ACC112 (cell line): ENCODE data around the gene KCNMA1.

Experiments used
- H2AFZ ChIP-seq: fragments of 200-600 bp; sonication (generic); one replicate; pipeline ENCODE4 v1.6.0; 2017; ENCODE audit warnings: antibody characterized with exemption, low read length; ENCODE audit not compliant: unreplicated experiment
- H3K27ac ChIP-seq: fragments of 200-600 bp; sonication (generic); 2 replicates; pipeline ENCODE4 v1.5.1; 2014; ENCODE audit warnings: low read depth, mild to moderate bottlenecking, antibody characterized with exemption, low read length, moderate library complexity
- H3K27me3 ChIP-seq: fragments of 200-600 bp; sonication (generic); 2 replicates; pipeline ENCODE4 v1.6.1; 2014; ENCODE audit warnings: mild to moderate bottlenecking, antibody characterized with exemption, low read length, moderate library complexity, mixed read lengths; ENCODE audit not compliant: insufficient read depth
- H3K36me3 ChIP-seq: fragments of 200-600 bp; sonication (generic); 2 replicates; pipeline ENCODE4 v1.6.1; 2016; ENCODE audit warnings: mild to moderate bottlenecking, antibody characterized with exemption, low read length, moderate library complexity, mixed read lengths; ENCODE audit not compliant: insufficient read depth
- H3K4me1 ChIP-seq: fragments of 200-600 bp; sonication (generic); one replicate; pipeline ENCODE4 v1.6.1; 2016; ENCODE audit warnings: low read length, mixed read lengths; ENCODE audit not compliant: insufficient read depth, unreplicated experiment, control insufficient read depth
- H3K4me3 ChIP-seq: fragments of 200-600 bp; sonication (generic); 2 replicates; pipeline ENCODE4 v1.5.1; 2014; ENCODE audit warnings: mild to moderate bottlenecking, low read depth, low read length
- H3K79me2 ChIP-seq: fragments of 200-600 bp; sonication (generic); one replicate; pipeline ENCODE4 v1.6.0; 2016; ENCODE audit warnings: low read length; ENCODE audit not compliant: control insufficient read depth, unreplicated experiment, insufficient read depth

KCNMA1 gene

DNA sequence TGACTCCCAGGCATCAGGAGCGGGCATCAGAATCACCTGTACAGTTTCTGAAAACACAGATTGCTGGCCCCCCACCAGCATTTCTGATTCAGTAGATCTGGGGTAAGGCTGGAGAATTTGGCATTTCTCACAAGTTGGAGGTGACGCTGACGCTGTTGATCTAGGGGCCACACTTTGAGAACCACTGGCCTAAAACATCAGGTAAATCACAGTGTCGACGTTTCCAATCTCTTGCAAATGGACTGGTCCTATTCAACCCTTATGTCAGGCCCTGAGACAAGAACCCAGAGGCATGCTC, 564.0 kb downstream of the KCNMA1 start:
- no peaks in the 10 kb centered on the region for H3K4me1 ChIP-seq
- no peak overlapping the region for H3K27ac ChIP-seq
- H3K27me3 ChIP-seq: no peaks in the 10 kb centered on the region
- no peak overlapping the region for H2AFZ ChIP-seq
- H3K36me3 ChIP-seq: no peaks in the 10 kb centered on the region
- no peak overlapping the region for H3K4me3 ChIP-seq
- H3K79me2 ChIP-seq: no peaks in the 10 kb centered on the region

DNA sequence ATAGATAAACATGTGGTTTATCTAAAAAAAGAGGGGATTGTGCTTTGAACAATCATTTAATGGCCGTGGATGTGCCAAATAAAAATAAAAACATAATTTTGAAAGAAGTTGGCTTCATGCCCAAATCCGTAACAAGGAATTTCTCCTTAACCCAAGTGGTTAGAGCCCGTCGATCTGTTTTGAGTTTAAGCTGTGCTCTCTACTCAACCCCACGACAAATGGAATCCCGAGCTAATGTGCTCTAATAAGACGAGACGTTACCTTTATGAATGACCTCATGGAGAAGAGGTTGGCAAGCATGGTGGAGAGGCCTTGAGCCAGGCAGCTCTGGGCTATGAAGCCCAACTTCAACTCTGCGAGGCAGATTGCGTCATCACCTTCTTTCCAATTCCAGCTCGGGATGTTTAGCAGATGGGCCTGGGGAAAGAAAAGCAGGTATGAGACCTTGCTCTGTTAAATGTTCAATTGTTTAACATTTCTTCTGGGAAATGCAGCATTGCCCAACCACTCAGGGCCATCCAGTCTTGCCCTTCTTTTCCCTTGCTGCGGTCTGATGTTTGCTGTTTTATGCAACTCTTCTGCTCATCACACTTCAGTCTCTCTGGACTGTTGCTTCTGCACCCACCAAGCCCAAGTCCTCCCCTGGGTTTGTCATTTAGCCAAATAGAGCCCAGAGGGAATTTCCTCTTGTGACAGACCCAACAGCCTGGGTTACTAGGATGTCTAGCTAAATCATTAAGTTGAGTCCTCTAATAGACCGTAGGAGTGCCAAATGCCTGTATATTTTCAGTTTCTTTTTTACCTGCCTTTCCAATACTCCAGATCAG, 564.6 kb downstream of the KCNMA1 start:
- Histone ChIP-seq H2AFZ (no peak overlapping the region), H3K27ac (no peak overlapping the region), H3K4me1 (no peaks in the 10 kb centered on the region), H3K36me3 (no peaks in the 10 kb centered on the region), H3K27me3 (no peaks in the 10 kb centered on the region), H3K79me2 (no peaks in the 10 kb centered on the region), H3K4me3 (no peak overlapping the region)

DNA sequence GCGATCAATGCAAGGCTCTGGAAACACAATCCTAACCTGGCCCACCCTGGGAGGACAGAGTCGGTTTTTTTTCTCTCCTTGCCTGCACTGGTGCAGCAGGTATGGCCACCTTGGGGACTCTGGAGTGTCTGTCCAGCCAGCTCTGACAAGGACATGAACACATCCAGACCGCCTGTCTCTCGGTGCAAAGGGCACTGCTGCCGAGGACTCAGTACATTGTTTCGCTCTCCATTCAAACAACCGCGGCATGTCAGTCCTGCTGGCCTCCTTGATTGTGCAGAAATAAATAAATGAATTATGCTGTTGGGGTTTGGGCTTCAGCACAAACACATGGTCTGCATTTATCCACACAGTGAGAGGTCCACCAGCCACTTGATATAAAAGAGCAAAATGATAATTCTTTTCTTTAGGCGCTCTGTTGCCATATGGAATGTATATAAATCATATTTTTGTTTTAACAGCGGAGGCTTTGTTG, 565.2 kb downstream of the KCNMA1 start:
- H3K27ac ChIP-seq: no peak overlapping the region
- no peaks in the 10 kb centered on the region for H3K79me2 ChIP-seq
- H3K36me3 ChIP-seq: no peaks in the 10 kb centered on the region
- H3K4me1 ChIP-seq: no peaks in the 10 kb centered on the region
- H3K4me3 ChIP-seq: no peak overlapping the region
- H3K27me3 ChIP-seq: no peaks in the 10 kb centered on the region
- H2AFZ ChIP-seq: no peak overlapping the region

DNA sequence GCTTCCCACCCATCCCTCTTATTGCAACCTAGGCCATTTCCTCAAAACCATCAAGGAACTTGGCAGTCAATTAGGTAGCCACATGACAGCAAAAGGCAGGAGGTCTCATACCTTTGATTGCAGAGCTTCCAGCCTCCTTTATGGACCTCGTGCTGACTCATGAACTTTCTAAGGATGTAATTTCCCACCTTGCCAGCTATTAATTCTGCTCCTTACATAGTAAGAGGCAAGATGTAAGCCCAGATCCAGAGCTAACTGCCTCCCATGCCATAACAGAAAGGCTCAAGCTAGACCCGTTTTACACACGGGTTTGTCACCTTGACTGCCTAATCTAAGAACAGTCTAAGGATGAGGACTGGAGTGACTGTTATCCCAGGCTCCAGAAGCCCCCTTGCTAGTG, 565.7 kb downstream of the KCNMA1 start:
- no peak overlapping the region for H2AFZ ChIP-seq
- no peak overlapping the region for H3K27ac ChIP-seq
- H3K79me2 ChIP-seq: no peaks in the 10 kb centered on the region
- no peaks in the 10 kb centered on the region for H3K27me3 ChIP-seq
- H3K4me3 ChIP-seq: no peak overlapping the region
- no peaks in the 10 kb centered on the region for H3K4me1 ChIP-seq
- H3K36me3 ChIP-seq: no peaks in the 10 kb centered on the region

DNA sequence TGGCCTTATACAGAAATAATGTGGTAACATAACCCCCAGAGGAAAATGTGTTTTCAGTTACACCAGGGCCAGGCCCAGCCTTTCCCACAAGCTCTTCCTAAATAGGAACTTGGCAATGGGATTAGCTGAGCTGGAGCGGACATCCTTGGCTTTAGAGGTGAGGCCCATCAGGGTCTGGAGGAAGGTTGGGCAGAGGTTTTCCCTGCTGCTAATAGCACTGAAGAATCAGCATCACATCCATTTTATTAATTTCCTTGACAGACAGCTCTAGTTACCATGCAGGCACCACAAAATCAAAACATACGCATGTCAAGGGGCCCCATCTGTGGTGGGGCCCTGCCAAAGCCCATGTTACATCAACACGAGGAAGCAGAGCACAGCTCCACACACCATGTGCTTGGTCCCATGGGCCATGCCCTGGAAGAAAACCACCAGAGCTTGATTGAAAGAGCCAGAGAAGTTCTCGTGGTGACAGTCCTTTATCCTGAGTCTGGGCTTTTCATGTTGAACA, 566.6 kb downstream of the KCNMA1 start:
- no peak overlapping the region for H2AFZ ChIP-seq
- no peaks in the 10 kb centered on the region for H3K27me3 ChIP-seq
- no peaks in the 10 kb centered on the region for H3K79me2 ChIP-seq
- no peaks in the 10 kb centered on the region for H3K4me1 ChIP-seq
- no peak overlapping the region for H3K4me3 ChIP-seq
- no peaks in the 10 kb centered on the region for H3K36me3 ChIP-seq
- no peak overlapping the region for H3K27ac ChIP-seq

DNA sequence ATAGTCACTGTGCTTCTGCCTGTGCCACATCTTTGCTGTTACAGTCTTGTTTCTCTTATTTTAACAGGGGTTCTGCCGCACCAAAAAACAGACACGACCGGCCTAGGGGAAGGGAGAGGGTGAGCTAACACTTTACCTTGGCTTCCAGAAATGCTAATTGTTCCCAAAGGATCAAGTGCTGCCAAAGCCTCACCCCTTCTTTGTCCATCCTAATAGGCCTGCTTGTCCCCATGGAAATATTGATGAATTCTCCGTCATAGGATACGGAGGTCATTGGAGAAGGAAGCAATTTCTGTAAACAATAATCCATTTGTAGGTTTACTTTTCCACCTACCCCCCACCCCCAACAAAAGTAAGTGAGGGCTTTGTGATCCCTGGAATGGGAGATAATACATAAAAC, 567.3 kb downstream of the KCNMA1 start:
- no peak overlapping the region for H3K27ac ChIP-seq
- no peak overlapping the region for H2AFZ ChIP-seq
- no peak overlapping the region for H3K4me3 ChIP-seq
- no peaks in the 10 kb centered on the region for H3K36me3 ChIP-seq
- H3K79me2 ChIP-seq: no peaks in the 10 kb centered on the region
- H3K27me3 ChIP-seq: no peaks in the 10 kb centered on the region
- no peaks in the 10 kb centered on the region for H3K4me1 ChIP-seq

DNA sequence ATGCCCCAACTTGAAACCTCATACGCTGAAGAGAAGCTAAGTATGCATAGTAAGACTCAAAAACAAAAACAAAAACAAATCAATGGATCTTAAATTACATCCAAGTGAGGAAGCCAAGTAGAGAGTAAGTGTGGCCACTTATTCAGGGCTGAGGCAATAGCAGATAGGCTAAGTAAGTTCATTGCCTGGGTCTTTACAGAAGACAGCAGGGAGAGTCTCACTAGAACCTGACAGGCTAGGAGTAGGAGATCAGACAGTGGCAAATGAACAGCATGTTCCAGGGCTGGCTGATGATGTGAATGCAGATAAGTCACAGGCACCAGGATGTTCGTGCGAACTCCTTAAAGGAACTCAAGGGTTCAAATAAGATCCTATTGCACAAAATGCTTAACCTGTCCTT, 568.6 kb downstream of the KCNMA1 start:
- H2AFZ ChIP-seq: no peak overlapping the region
- H3K27ac ChIP-seq: no peak overlapping the region
- H3K79me2 ChIP-seq: no peaks in the 10 kb centered on the region
- H3K4me1 ChIP-seq: no peaks in the 10 kb centered on the region
- H3K36me3 ChIP-seq: no peaks in the 10 kb centered on the region
- H3K4me3 ChIP-seq: no peak overlapping the region
- H3K27me3 ChIP-seq: no peaks in the 10 kb centered on the region

DNA sequence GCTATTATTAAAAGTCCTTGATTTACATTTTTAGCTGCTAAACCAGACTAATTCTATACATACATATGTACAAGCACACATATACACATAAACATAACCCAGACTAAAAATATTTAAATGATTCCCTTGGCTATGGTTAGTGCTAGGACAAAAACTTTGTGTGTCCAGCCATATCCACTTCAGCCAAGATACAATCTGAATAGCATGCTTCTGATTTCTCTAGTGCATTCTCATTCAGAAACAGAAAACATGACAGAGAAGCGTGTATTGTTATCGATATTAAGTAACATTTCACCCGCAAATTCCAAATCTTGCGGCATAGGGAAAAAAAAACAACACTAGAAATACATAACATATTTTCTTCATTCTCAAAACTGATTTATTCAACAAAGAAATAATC, 569.3 kb downstream of the KCNMA1 start:
- H3K27ac ChIP-seq: no peak overlapping the region
- no peaks in the 10 kb centered on the region for H3K4me1 ChIP-seq
- H3K27me3 ChIP-seq: no peaks in the 10 kb centered on the region
- no peaks in the 10 kb centered on the region for H3K79me2 ChIP-seq
- H3K4me3 ChIP-seq: no peak overlapping the region
- no peak overlapping the region for H2AFZ ChIP-seq
- H3K36me3 ChIP-seq: no peaks in the 10 kb centered on the region

DNA sequence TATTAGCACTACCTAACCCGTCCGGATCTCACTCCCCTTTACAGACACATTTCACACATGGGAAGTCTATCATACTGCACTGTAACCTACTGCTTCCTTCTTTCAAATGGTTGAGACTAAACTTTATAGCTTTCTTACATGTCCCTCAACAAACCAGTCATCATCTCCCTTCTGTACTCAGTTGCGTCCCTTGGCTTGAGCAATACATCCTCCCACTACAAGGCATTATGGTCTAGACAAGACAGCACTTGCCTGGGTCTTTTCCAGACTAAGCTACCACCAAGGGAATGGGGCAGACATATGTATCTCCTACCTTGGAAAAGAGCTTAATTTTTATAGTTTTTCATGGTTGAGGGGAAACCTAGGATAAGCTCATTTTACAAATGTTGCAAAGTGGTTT, 575.2 kb downstream of the KCNMA1 start:
- Histone ChIP-seq H3K4me1 (no peaks in the 10 kb centered on the region), H2AFZ (no peak overlapping the region), H3K27me3 (no peaks in the 10 kb centered on the region), H3K4me3 (no peak overlapping the region), H3K79me2 (no peaks in the 10 kb centered on the region), H3K27ac (no peak overlapping the region), H3K36me3 (no peaks in the 10 kb centered on the region)

DNA sequence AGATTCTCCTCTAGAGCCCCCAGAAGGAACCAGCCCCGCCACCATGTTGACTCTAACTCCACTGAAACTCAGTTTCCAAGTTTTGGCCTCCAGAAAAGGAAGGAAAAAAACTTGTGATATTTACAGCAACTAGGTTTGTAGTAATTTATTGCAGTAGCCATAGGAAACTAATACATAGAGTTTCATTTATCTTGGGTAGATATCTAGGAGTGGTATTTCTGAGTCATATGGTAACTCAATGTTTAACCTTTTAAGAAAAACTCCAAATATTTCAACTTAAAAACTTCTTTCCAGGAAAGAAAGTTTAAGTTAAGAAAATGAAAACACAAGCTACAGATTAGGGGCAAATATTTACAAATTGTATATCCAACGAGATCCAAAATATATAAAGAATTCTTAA, 576.7 kb downstream of the KCNMA1 start:
- no peaks in the 10 kb centered on the region for H3K79me2 ChIP-seq
- no peaks in the 10 kb centered on the region for H3K4me1 ChIP-seq
- H3K27ac ChIP-seq: no peak overlapping the region
- H2AFZ ChIP-seq: no peak overlapping the region
- H3K36me3 ChIP-seq: 0 out of 2 replicates have a peak, but pooled peaks cover 4% of the 10 kb centered on the region
- no peaks in the 10 kb centered on the region for H3K27me3 ChIP-seq
- no peak overlapping the region for H3K4me3 ChIP-seq

DNA sequence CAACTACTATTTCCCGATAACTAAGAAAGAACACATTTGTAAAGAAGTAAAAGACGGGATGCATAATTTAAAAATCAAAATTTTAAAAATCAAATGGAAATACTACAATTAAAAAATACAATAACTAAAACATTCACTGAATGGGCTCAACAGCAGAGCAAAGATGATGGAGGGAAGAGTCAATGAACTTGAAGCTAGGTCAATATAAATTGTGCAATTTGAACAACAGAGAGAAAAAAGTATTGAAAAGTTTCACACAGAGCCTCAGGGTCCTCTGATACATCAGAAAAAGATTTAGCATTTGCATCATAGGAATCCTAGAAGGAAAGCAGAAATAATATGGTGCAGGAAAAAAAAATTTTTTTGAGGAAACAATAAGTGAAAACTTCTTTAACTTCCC, 581.0 kb downstream of the KCNMA1 start:
- Histone ChIP-seq H3K36me3 (0 out of 2 replicates have a peak, but pooled peaks cover 4% of the 10 kb centered on the region), H3K27me3 (no peaks in the 10 kb centered on the region), H3K27ac (no peak overlapping the region), H3K79me2 (no peaks in the 10 kb centered on the region), H3K4me3 (no peak overlapping the region), H2AFZ (no peak overlapping the region), H3K4me1 (no peaks in the 10 kb centered on the region)
